Astrocyte (in vitro differentiated cells and primary cell): ENCODE measurements around the gene GLB1L2.

ENCODE experiments used
- CTCF ChIP-seq: IDR thresholded peaks from 2 replicates; pipeline ENCODE4 v1.5.1; 2011; ENCODE audit warnings: low read depth, mild to moderate bottlenecking, inconsistent platforms, low read length, moderate library complexity; ENCODE audit not compliant: insufficient read depth
- EZH2 ChIP-seq: IDR thresholded peaks from 2 replicates; pipeline ENCODE4 v1.6.1; 2012; ENCODE audit warnings: mild to moderate bottlenecking, low read length, inconsistent platforms; ENCODE audit not compliant: insufficient read depth

GRCh38 chr11:134405436-134405835 is 73.6 kb downstream of the GLB1L2 start:
- no peak for TF ChIP-seq CTCF
- no peak for TF ChIP-seq EZH2
